Activated CD4-positive, CD25-positive, alpha-beta regulatory T cell treated with anti-CD3 and anti-CD28 coated beads, Interleukin-2, amount 50 U/mL, for 72 hours (primary cell): Measurements from ENCODE around the gene ECE2.
"Not testable (repeated sequence)": the region's sequence is repeated elsewhere in the genome, so short reads cannot be mapped to it uniquely, and the experiment has no call there.

Experiments
- DNase-seq: peaks from one replicate; pipeline ENCODE4 v3.0.0; 2021

Gene ECE2

DNA sequence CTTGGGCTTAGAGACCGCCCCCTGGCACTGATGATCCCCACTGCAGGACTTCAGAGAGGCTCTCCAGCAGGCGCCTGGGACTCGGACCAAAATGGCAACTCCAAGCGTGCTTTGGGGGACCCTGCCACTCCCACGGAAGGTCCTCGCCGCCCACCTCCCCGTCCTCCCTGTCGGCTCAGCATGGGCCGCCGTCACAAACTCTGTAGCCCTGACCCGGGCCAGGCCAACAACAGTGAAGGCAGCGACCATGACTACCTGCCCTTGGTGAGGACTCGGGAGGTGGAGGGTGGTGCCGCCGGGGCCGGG lies 34.7 kb upstream of the ECE2 start:
- no peak for DNase-seq

GRCh38 chr3:184241447-184242296 lies 34.1 kb upstream of the ECE2 start:
- DNase-seq = no peak

DNA sequence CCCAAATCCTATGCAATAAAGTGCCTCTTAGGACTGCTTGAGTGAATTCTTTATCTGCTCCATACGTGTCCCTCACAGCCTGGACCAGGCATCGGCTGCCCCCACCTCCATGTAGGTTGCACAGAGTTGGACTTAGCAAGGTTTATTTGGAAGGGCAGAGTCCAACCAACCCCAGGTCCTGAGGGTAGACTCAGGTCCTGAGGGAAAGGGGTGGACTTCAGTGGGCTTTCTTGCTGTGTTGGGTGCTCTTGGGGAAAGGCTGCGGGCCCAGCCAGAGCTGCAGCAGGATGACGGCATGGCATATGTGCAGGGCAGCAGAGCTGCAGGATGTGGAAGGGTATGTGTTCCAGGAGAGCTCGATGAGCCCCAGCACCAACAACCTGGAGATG lies 33.5 kb upstream of the ECE2 start:
- no peak for DNase-seq

GRCh38 chr3:184248454-184249411 lies 27.1 kb upstream of the ECE2 start, which contains the start of gene ALG3:
Gene ALG3 (minus strand): TSS chr3:184248962. CDS start chr3:184248940, 22 bp downstream.
- DNase-seq = peak; percentile 88

- DNase-seq = peak; percentile 94
Observed at GRCh38 chr3:184249412-184250166, 26.2 kb upstream of the ECE2 start, which contains the start of gene EEF1AKMT4. Gene EEF1AKMT4 (plus strand): TSS chr3:184249672. CDS start chr3:184249695, 23 bp downstream.

GRCh38 chr3:184250167-184250828 lies 25.5 kb upstream of the ECE2 start:
- peak; percentile 90 for DNase-seq

GRCh38 chr3:184255291-184256039 lies 20.4 kb upstream of the ECE2 start:
- no peak for DNase-seq

GRCh38 chr3:184257083-184257915 lies 18.5 kb upstream of the ECE2 start:
- no peak for DNase-seq

DNA sequence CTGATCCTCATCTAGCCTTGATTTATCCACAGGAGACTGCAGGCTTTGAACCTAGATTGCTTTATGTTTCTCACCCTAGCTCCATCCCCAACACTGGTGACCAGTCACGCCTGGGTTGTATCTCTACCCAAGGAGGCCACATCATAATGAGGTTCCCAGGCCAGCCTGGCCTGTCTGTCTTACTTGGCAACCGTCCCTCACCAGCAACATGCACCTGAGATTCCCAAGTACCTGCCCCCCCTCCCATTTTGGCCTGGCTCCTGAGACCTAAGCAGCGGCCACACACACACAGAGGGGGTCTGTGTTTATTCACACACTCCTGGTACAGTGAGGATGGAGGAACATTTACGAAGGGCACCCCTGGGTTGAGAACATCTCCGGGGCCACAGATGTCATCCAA lies 16.9 kb upstream of the ECE2 start:
- DNase-seq = no peak

- no peak for DNase-seq
Observed at GRCh38 chr3:184259396-184259877, 16.4 kb upstream of the ECE2 start.

- peak; percentile 51 for DNase-seq
Observed at GRCh38 chr3:184259878-184260723, 15.7 kb upstream of the ECE2 start.

GRCh38 chr3:184260724-184261269 lies 15.0 kb upstream of the ECE2 start:
- DNase-seq = no peak

- peak; percentile 71 for DNase-seq
Observed at GRCh38 chr3:184261270-184261853, 14.5 kb upstream of the ECE2 start, which contains the start of gene CAMK2N2. Gene CAMK2N2 (minus strand): TSS chr3:184261553. CDS start chr3:184261285, 268 bp downstream.

DNA sequence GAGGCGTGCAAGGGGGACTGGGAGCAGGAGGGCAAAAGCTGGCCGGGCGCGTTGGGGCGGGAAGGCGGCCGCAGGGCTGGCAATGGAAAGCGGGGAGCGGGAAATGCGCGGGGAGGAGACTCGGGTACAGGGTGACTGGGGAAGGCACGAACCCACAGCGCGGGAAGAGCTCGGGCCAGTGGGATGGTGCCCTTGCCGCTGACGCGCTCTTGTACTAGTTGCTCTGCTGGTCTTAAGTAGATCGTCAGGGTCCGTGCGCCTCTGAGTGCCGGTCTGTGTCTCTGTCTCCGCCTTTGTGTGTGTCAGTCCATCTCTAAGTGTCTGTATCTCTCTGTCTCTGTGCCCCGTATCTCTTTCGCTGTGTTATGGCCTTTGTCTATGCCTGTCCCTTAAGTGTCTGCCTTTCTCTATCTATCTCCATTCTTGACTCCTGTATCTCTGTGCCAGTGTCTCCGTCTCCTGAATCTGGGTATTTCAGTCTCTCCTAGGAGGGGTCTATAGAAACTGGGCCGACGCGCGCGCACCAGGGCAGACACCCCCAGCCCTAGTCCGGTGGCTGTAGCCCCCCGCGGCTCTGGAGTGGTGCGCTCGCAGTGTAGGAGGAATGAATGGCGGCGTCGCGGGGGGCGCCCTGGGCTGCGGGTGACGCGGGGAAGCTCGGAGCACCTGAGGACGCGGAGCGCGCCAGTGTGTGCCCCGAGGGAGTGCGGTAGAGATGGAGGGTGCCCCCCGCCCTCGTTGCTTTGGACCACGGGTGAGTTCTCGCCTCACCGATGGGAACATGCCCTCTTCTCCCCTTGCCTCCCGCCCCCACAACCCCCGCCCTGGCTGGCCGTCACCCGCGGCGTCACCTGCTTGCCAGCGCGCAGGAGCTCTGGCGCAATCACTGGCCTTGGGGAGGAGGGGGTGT lies 13.7 kb upstream of the ECE2 start:
- DNase-seq = peak; percentile 42

DNA sequence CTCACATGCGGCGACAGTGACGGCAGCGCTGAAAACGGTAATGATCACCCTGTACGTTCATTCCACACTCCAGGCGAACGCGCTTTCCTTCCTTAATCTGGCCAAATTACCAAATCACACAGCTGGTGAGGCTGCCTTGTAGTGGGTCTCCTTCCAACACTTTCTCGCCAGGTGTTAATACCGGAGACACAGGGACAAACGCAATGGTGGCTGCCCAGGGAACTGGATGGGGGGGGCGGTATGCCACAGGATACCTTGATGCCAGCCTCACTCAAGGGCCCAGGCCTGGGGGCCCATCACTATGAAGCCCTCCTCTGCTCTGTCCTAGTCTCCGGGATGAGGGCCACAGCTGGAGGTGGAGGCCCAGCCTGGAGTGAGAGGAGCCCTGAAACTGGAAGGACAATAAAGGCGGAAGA lies 13.1 kb upstream of the ECE2 start:
- no peak for DNase-seq

DNA sequence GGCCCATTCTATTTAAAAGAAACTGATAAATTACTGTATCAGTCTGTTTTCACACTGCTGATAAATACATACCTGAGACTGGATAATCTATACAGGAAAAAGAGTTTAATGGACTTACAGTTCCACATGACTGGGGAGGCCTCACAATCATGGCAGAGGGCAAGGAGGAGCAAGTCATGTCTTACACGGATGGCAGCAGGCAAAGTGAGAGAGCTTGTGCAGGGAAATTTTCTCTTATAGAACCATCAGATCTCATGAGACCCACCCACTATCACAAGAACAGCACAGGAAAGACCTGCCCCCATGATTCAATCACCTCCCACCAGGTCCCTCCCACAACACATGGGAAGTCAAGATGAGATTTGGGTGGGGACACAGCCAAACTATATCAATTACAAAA lies 8.6 kb upstream of the ECE2 start:
- DNase-seq = not testable (repeated sequence)

GRCh38 chr3:184272269-184272668 lies 3.6 kb upstream of the ECE2 start:
- no peak for DNase-seq

DNA sequence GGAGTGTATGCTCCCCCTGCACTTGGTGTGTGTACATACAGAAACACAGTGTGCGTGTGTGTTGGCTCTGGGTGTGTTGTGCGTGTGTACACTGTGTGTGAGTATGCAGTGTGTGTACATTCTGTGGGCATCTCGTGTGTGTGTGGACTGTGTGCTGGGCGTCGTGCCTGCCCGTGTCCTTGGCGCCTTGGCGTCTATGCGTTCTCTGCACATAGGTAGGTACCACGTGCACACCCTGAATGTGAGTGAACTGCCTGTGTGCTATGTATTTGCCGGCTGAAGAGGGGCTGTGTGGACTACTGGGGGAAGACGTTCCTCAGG lies 481 bp upstream of the ECE2 start:
- no peak for DNase-seq
